Stomach smooth muscle (tissue), 2 donors: ENCODE data around the gene ITGB8.
"Not testable (repeated sequence)": the region's sequence is repeated elsewhere in the genome, so short reads cannot be mapped to it uniquely, and the experiment has no call there.

ENCODE experiments used
- H3K27ac ChIP-seq: one replicate; pipeline ENCODE4 v1.7.0; 2013; ENCODE audit warnings: mild to moderate bottlenecking, low read length, inconsistent platforms
- H3K27me3 ChIP-seq, 2 donors: one replicate each; pipeline ENCODE4 v1.7.0; 2013; ENCODE audit warnings: low read length in 2 of 2; ENCODE audit not compliant: insufficient read depth in 2 of 2, control insufficient read depth in 1 of 2
- H3K36me3 ChIP-seq, 2 donors: one replicate each; pipeline ENCODE4 v1.7.0; 2013; ENCODE audit warnings: low read length in 2 of 2; ENCODE audit not compliant: control insufficient read depth in 2 of 2, insufficient read depth in 2 of 2
- H3K4me1 ChIP-seq: one replicate; pipeline ENCODE4 v1.7.0; 2013; ENCODE audit warnings: low read length; ENCODE audit not compliant: control insufficient read depth, insufficient read depth
- H3K4me3 ChIP-seq, 2 donors: one replicate each; pipeline ENCODE4 v1.7.0; 2013; ENCODE audit warnings: low read length in 2 of 2
- H3K9ac ChIP-seq, 2 donors: one replicate each; pipeline ENCODE4 v1.7.0; 2013; ENCODE audit warnings: low read length in 2 of 2, mild to moderate bottlenecking in 1 of 2
- H3K9me3 ChIP-seq, 2 donors: one replicate each; pipeline ENCODE4 v1.7.0; 2013; ENCODE audit warnings: low read length in 2 of 2; ENCODE audit not compliant: control insufficient read depth in 2 of 2
- donor health status: healthy.
- donor health status: Pancreatic carcinoma.

The ITGB8 gene

GRCh38 chr7:20383351-20383750 is 52.7 kb downstream of the ITGB8 start:
- H3K36me3 ChIP-seq = peaks cover 5 to 9% of the 10 kb centered on the region in 2 donors
- H3K4me3 ChIP-seq = no peak overlapping the region
- H3K9ac ChIP-seq = no peak overlapping the region
- H3K4me1 ChIP-seq = no peaks in the 10 kb centered on the region
- H3K27me3 ChIP-seq = no peaks in the 10 kb centered on the region
- H3K27ac ChIP-seq = no peak overlapping the region
- H3K9me3 ChIP-seq = no peaks in the 10 kb centered on the region

DNA sequence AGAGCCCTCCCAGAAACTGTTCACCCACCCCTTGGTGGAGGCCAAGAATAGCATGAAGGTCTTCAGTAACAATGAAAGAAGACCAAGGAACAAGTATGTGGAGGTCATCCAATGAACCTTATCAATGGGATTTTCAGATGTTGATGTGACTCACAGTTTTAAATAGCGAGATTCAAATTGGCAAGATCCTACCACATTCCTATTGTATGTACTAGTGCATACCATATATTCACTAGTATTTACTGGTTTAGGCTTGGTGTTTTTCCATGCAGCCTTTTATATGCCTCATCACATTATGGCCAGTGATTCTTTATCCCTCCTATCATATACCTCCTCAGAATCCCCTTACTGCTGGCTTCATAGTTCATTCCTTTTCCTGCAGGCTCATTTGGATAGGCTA is 54.4 kb downstream of the ITGB8 start:
- H3K4me1 ChIP-seq = no peaks in the 10 kb centered on the region
- H3K27ac ChIP-seq = no peak overlapping the region
- H3K9ac ChIP-seq = no peak overlapping the region
- no peaks in the 10 kb centered on the region for H3K27me3 ChIP-seq
- H3K36me3 ChIP-seq = peaks cover 5 to 9% of the 10 kb centered on the region in 2 donors
- no peaks in the 10 kb centered on the region for H3K9me3 ChIP-seq
- no peak overlapping the region for H3K4me3 ChIP-seq

GRCh38 chr7:20388084-20388483 is 57.4 kb downstream of the ITGB8 start:
- H3K9me3 ChIP-seq = no peaks in the 10 kb centered on the region
- H3K4me3 ChIP-seq = no peak overlapping the region
- H3K27ac ChIP-seq = no peak overlapping the region
- H3K9ac ChIP-seq = no peak overlapping the region
- no peaks in the 10 kb centered on the region for H3K27me3 ChIP-seq
- no peaks in the 10 kb centered on the region for H3K4me1 ChIP-seq
- H3K36me3 ChIP-seq = peaks cover 7 to 12% of the 10 kb centered on the region in 2 donors

GRCh38 chr7:20389192-20389591 is 58.5 kb downstream of the ITGB8 start:
- peaks cover 12 to 15% of the 10 kb centered on the region in 2 donors for H3K36me3 ChIP-seq
- not testable (repeated sequence) for H3K27ac ChIP-seq, H3K4me3 ChIP-seq, H3K4me1 ChIP-seq, H3K9ac ChIP-seq, H3K27me3 ChIP-seq, H3K9me3 ChIP-seq

DNA sequence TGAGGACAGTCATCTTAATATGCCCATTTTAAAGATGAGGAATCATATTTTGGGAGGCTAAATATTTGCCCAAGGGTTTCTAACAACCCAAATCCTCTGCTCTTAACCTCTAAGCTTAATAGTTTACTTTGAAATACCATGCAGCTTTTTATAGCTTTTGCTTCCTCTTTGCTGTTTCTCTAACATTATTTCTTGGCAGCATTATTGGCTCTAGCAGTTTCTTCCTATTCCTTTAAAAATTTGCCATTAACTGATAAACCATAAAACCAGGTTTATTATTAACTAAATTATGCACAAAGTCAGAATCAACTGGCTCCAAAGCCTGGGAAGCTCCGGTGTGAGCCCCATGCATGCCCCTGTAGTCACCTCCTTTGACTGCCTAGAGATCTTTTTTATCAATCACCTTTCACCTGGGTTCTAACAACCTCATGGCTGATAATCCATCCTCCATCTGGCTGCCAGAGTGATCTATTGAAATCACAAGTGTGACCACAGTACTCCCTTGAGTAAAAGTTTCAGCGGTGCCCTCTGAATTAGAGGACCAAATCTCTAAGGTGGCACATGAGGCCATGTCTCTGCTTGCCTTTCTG is 62.4 kb downstream of the ITGB8 start:
- Histone ChIP-seq H3K9ac (no peak overlapping the region), H3K4me3 (no peak overlapping the region), H3K27me3 (no peaks in the 10 kb centered on the region), H3K9me3 (no peaks in the 10 kb centered on the region), H3K4me1 (no peaks in the 10 kb centered on the region), H3K27ac (no peak overlapping the region), H3K36me3 (peaks cover 12 to 15% of the 10 kb centered on the region in 2 donors)

DNA sequence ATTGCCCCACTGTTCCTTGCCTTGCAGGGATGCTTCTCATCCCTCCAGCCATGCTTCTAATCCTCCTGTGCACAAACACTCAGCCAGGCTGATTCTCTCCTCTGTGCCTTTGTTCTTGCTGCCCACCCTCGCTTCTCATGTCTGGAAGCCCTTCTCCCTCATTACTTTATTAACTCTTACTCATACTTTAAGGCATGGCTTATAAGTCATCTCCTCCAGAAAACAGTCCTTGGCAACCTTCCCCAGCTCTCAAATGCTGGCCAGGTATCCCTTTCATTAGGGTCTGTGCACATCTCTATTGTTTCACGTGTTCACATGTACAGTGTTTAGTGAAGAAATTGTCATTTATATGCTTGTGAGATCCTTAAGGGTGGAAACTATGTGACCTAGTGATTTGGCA is 62.9 kb downstream of the ITGB8 start:
- Histone ChIP-seq H3K27ac (no peak overlapping the region), H3K27me3 (no peaks in the 10 kb centered on the region), H3K4me1 (no peaks in the 10 kb centered on the region), H3K9me3 (no peaks in the 10 kb centered on the region), H3K4me3 (no peak overlapping the region), H3K36me3 (peaks cover 12 to 15% of the 10 kb centered on the region in 2 donors), H3K9ac (no peak overlapping the region)

DNA sequence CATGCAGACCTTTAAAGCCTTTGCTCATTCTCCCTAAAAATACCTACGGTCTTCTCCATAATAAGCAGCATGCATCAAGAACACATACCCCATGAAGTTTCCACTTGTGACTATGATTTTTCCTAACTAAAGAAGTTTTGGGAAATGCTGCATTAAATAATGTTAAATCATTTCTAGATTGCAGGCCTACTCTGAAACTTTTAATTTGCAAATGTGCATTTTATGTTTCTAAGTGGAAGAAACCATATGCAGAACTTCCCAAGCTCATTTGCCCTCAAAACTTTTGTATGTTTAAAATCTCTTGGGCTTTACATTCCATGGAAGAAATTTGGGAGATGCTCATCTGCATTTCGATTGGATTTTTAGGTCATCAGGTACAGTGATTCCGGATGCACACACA is 63.6 kb downstream of the ITGB8 start:
- Histone ChIP-seq H3K9ac (no peak overlapping the region), H3K27me3 (no peaks in the 10 kb centered on the region), H3K4me1 (no peaks in the 10 kb centered on the region), H3K9me3 (no peaks in the 10 kb centered on the region), H3K4me3 (no peak overlapping the region), H3K36me3 (peaks cover 12 to 15% of the 10 kb centered on the region in 2 donors), H3K27ac (no peak overlapping the region)

DNA sequence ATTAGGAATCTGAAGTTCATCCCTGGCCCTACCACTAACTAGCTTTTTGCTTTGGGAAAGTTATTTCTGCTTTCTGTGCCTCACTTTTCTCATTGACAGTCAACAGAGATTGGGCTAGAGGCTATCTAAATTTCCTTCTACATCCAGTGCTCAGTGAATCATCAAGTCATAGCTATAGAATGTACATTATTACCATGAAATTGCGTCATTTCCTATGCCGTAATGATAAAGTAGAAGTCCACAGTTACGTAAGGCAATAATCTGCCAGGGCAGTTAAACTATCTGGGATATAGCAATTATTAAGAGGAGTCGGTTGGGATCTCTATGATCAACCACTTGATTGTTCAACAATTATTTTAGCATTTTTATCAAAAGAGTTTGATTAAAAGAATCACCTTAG is 64.4 kb downstream of the ITGB8 start:
- H3K36me3 ChIP-seq = peaks cover 12 to 15% of the 10 kb centered on the region in 2 donors
- no peaks in the 10 kb centered on the region for H3K9me3 ChIP-seq
- no peak overlapping the region for H3K27ac ChIP-seq

GRCh38 chr7:20395511-20395910 is 64.8 kb downstream of the ITGB8 start:
- H3K27me3 ChIP-seq = no peaks in the 10 kb centered on the region
- no peaks in the 10 kb centered on the region for H3K9me3 ChIP-seq
- peaks cover 12 to 15% of the 10 kb centered on the region in 2 donors for H3K36me3 ChIP-seq
- no peak overlapping the region for H3K9ac ChIP-seq
- H3K4me1 ChIP-seq = no peaks in the 10 kb centered on the region
- no peak overlapping the region for H3K4me3 ChIP-seq
- no peak overlapping the region for H3K27ac ChIP-seq

More for the DNA sequence above, 64.4 kb downstream of the ITGB8 start:
- no peak overlapping the region for H3K4me3 ChIP-seq
- no peaks in the 10 kb centered on the region for H3K27me3 ChIP-seq
- no peak overlapping the region for H3K9ac ChIP-seq
- H3K4me1 ChIP-seq = no peaks in the 10 kb centered on the region

DNA sequence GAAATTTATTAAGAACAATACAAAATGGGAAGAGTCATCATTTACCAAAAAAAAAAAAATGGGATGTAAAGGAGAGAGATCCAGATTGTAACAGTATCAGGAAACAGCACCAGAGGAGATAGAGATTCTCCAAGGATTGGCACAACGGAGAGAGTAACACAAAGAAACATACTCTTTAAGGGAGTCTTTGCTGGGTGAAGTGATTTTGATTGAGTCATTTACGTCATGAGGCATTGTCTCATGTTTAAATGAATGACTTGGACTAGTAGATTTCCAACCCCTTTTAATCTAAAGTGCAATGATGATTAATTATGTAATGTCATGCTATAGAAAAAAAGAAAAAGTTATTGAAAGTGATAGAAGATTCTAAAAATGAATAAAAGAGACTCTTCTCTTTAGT is 68.8 kb downstream of the ITGB8 start:
- Histone ChIP-seq H3K4me3 (no peak overlapping the region), H3K36me3 (peaks cover 3 to 4% of the 10 kb centered on the region in 2 donors), H3K9ac (no peak overlapping the region), H3K4me1 (peaks cover 2% of the 10 kb centered on the region), H3K9me3 (no peaks in the 10 kb centered on the region), H3K27me3 (no peaks in the 10 kb centered on the region), H3K27ac (no peak overlapping the region)

- Histone ChIP-seq H3K9ac (no peak overlapping the region), H3K36me3 (peaks cover 3 to 7% of the 10 kb centered on the region in 2 donors)
These were observed 71.4 kb downstream of the ITGB8 start for GRCh38 chr7:20401861-20402746.

More at GRCh38 chr7:20401861-20402746, 71.4 kb downstream of the ITGB8 start:
- Histone ChIP-seq H3K27me3 (no peaks in the 10 kb centered on the region), H3K9me3 (no peaks in the 10 kb centered on the region), H3K27ac (no peak overlapping the region), H3K4me1 (peaks cover 5% of the 10 kb centered on the region), H3K4me3 (no peak overlapping the region)
